ENCODE results near the gene RHOF. TPM values are rescaled to one million over a fixed set of nuclear protein-coding genes. Genes with fewer than 3 reads are reported as not detected.
A peak's percentile ranks its signal among the peaks of the same experiment; 100 is the strongest.

Gene RHOF
- total and polyA plus RNA-seq, 2 of the 13 experiments (the other 11 are each of a cell fraction or from before 2014, with no cell fraction given) = 14.6 to 32.2 TPM

- TF ChIP-seq PRDM4 (CRISPR knock-in tag; IDR thresholded peaks at IDR 0.05; ENCODE audit: borderline replicate concordance) = no peak
- TF ChIP-seq NFE2L2 (IDR thresholded peaks at IDR 0.05; ENCODE audit: low read length) = no peak
- TF ChIP-seq THAP11 (CRISPR knock-in tag; IDR thresholded peaks at IDR 0.05) = peak; percentile 45
- no peak for TF ChIP-seq NRL (CRISPR knock-in tag; IDR thresholded peaks at IDR 0.05; ENCODE audit: borderline replicate concordance)
- TF ChIP-seq FOXK2 (IDR thresholded peaks at IDR 0.05) = no peak
- peak; percentile 85 for TF ChIP-seq AGO2 (optimal IDR thresholded peaks at IDR 0.05; ENCODE audit: low read depth, low read length)
- TF ChIP-seq ETV6 (CRISPR knock-in tag; conservative IDR thresholded peaks at IDR 0.05) = no peak
- 0 out of 2 replicates have a peak, but pooled peaks have one; percentile 36 for TF ChIP-seq AFF4 (CRISPR knock-in tag; IDR thresholded peaks at IDR 0.05)
- no peak for TF ChIP-seq SOX5 (CRISPR knock-in tag; IDR thresholded peaks at IDR 0.05; ENCODE audit: borderline replicate concordance)
- TF ChIP-seq ZNF672 (CRISPR knock-in tag; IDR thresholded peaks at IDR 0.05) = no peak
- TF ChIP-seq ZNF883 (CRISPR knock-in tag; IDR thresholded peaks at IDR 0.05; ENCODE audit: not compliant biosample characterization) = no peak
- no peak for TF ChIP-seq ELK4 (CRISPR knock-in tag; IDR thresholded peaks at IDR 0.05; ENCODE audit: borderline replicate concordance)
- TF ChIP-seq KLF6 (CRISPR knock-in tag; IDR thresholded peaks at IDR 0.05) = peak; percentile 28
- no peak for TF ChIP-seq ZNF235 (CRISPR knock-in tag; IDR thresholded peaks at IDR 0.05; ENCODE audit: borderline replicate concordance)
- no peak for TF ChIP-seq JUN (CRISPR knock-in tag; IDR thresholded peaks at IDR 0.05)
- TF ChIP-seq HNRNPL (IDR thresholded peaks at IDR 0.05; ENCODE audit: low read depth, low read length) = 0 out of 2 replicates have a peak, but pooled peaks have one; percentile 30
- no peak for TF ChIP-seq GPN1 (CRISPR knock-in tag; IDR thresholded peaks at IDR 0.05; ENCODE audit: borderline replicate concordance)
- TF ChIP-seq ZNF513 (CRISPR knock-in tag; conservative IDR thresholded peaks at IDR 0.05) = no peak
- TF ChIP-seq ZKSCAN8 (CRISPR knock-in tag; IDR thresholded peaks at IDR 0.05; ENCODE audit: borderline replicate concordance) = no peak
Observed at GRCh38 chr12:121799842-121800693, 6.6 kb upstream of the RHOF start (continued).

Data from HepG2 (cell line).